CD4-positive, alpha-beta T cell (primary cell): ENCODE data around the gene ACAP1. TPM values are rescaled to one million over a fixed set of nuclear protein-coding genes. Genes with fewer than 3 reads are reported as not detected.
"Not testable (repeated sequence)": the region's sequence is repeated elsewhere in the genome, so short reads cannot be mapped to it uniquely, and the experiment has no call there.

Source experiments
- ATAC-seq: fragments of 200-7000 bp; cut with Tn5 transposase; one replicate; pipeline ENCODE4 v1.10.0; 2022; ENCODE audit warnings: mild to moderate bottlenecking; ENCODE audit not compliant: poor library complexity
- CTCF ChIA-PET: fragments of 350-600 bp; sonication (Branson Sonifier 250); formaldehyde crosslinking; loops from one replicate; lab custom pipeline; 2021; ENCODE audit warnings: antibody characterized with exemption, inconsistent platforms; lab: Charles Lee
- POLR2A ChIA-PET: fragments of 350-600 bp; sonication (Branson Sonifier 250); formaldehyde crosslinking; loops from one replicate; lab custom pipeline; 2021; ENCODE audit warnings: antibody characterized with exemption, inconsistent platforms; lab: Charles Lee
- DNase-seq, 14 experiments: peaks; one replicate each; pipeline ENCODE4 v3.0.0-alpha.2; 2013 to 2020; ENCODE audit warnings: mixed read lengths in 2 of 14
- H3K27ac ChIP-seq, 2 donors: one replicate each; pipeline versions ENCODE4 v1.5.1 to v1.7.0; 2013; ENCODE audit warnings: low read length in 2 of 2, low read depth in 1 of 2, mild to moderate bottlenecking in 1 of 2
- H3K27me3 ChIP-seq, 2 experiments: 1 replicate in 1 of 2; 2 replicates in 1 of 2; pipeline versions ENCODE4 v1.6.1 to v1.7.0; 2013; ENCODE audit warnings: low read length in 2 of 2, control low read depth in 1 of 2, mild to moderate bottlenecking in 1 of 2, moderate library complexity in 1 of 2; ENCODE audit not compliant: insufficient read depth in 2 of 2, control insufficient read depth in 1 of 2
- H3K36me3 ChIP-seq: one replicate; pipeline ENCODE4 v1.6.1; 2013; ENCODE audit warnings: low read length, control low read depth; ENCODE audit not compliant: insufficient read depth
- H3K4me1 ChIP-seq: one replicate; pipeline ENCODE4 v1.6.1; 2013; ENCODE audit warnings: low read length, control low read depth; ENCODE audit not compliant: insufficient read depth
- H3K4me3 ChIP-seq: one replicate; pipeline ENCODE4 v1.5.1; 2013; ENCODE audit warnings: mild to moderate bottlenecking, low read length, moderate library complexity
- H3K9me3 ChIP-seq, 2 experiments: 1 replicate in 1 of 2; 2 replicates in 1 of 2; pipeline versions ENCODE4 v1.6.1 to v1.7.0; 2013; ENCODE audit warnings: low read length in 2 of 2, mild to moderate bottlenecking in 2 of 2, control low read depth in 1 of 2, moderate library complexity in 1 of 2; ENCODE audit not compliant: control insufficient read depth in 1 of 2, insufficient read depth in 1 of 2
- H3K27ac Mint-ChIP-seq: one replicate; pipeline ENCODE4 v1.8.0; 2020; ENCODE audit warnings: mixed read lengths
- H3K27me3 Mint-ChIP-seq: one replicate; pipeline ENCODE4 v1.8.0; 2021; ENCODE audit warnings: mixed read lengths
- H3K36me3 Mint-ChIP-seq: one replicate; pipeline ENCODE4 v1.8.0; 2021; ENCODE audit warnings: low read depth, mixed read lengths
- H3K4me1 Mint-ChIP-seq: one replicate; pipeline ENCODE4 v1.8.0; 2021; ENCODE audit warnings: low read depth, mixed read lengths
- H3K4me3 Mint-ChIP-seq: one replicate; pipeline ENCODE4 v1.8.0; 2020; ENCODE audit warnings: mild to moderate bottlenecking, mixed read lengths
- H3K9me3 Mint-ChIP-seq: one replicate; pipeline ENCODE4 v1.8.0; 2020; ENCODE audit warnings: mixed read lengths
- intact Hi-C, 2 experiments: fragments of 100-400 bp; cut with DNase I in 1 of 2; cut with micrococcal nuclease in 1 of 2; formaldehyde crosslinking; loops; one replicate each; pipeline versions ENCODE4 v1.15.1 to v1.9.0; 2023 to 2025; cut with DNase I, micrococcal nuclease
- total RNA-seq, 174 experiments: library from RNA in 2 of 174; stranded (reverse) in 2 of 174; gene quantifications; one replicate each; pipeline ENCODE4 v1.2.3 and lab custom pipeline; 2021 to 2026
- TF ChIP-seq, protein P1 (sequence below): fragments of 200-600 bp; IDR thresholded peaks from one replicate; pipeline ENCODE4 v1.8.0; 2022; ENCODE audit warnings: antibody characterized with exemption, mild to moderate bottlenecking

Gene ACAP1
- total RNA-seq, 2 experiments from 2014 or later: 565 to 575 TPM

DNA sequence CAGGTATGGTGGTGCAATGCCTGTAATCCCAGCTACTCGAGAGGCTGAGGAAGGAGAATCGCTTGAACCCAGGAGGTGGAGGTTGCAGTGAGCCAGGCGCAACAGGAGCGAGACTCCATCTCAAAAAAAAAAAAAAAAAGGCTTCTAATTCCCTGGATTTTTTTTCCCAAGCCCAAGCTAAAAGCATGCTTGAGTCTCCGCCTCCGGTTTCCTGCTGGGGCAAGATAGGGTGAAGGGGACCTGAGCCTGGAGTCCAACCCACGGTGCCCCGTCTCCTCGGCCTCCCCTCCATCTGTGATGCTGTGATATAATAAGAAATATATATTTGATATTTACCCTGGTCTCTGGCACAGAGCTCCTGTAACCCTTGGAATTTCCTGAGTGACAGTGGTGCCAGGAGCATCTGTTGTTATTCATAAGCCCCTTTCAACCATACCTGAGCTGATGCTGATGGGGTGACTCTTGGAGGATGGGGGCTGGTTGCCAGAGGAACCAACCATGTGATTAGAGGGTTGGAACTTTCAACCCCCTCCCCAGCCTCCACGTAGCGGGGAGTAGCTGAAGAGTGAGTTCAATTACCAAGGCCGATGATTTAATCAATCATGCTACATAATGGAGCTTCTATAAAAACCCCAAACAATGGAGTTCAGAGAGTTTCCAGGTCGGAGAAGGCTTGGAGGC, 31.7 kb downstream of the ACAP1 start:
- intact Hi-C loops: no loop called here
- CTCF ChIA-PET: no interaction called here

DNA sequence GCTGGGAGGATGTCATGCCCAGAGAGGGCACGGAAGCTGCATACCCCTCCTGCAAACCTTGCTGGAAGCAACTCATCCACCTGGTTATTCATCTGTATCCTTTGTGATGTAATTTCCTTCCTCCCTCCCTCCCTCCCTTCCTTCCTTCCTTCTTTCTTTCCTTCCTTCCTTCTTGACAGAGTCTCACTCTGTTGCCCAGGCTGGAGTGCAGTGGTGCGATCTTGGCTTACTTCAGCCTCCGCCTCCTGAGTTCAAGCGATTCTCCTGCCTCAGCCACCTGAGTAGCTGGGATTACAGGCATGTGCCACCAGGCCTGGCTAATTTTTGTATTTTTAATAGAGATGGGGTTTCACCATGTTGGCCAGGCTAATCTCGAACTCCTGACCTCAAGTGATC, 32.3 kb downstream of the ACAP1 start:
- ATAC-seq, CTCF ChIA-PET, H3K27me3 ChIP-seq, H3K27ac ChIP-seq, DNase-seq, H3K36me3 Mint-ChIP-seq, H3K4me3 Mint-ChIP-seq, H3K4me3 ChIP-seq, H3K27me3 Mint-ChIP-seq, H3K9me3 Mint-ChIP-seq, H3K4me1 Mint-ChIP-seq, intact Hi-C loops, H3K9me3 ChIP-seq, H3K36me3 ChIP-seq, H3K27ac Mint-ChIP-seq, H3K4me1 ChIP-seq: not testable (repeated sequence)
- POLR2A ChIA-PET: interaction anchor here (1.3 to 1.4 kb wide), 2 partner anchors 14 to 35 kb away, joined by 4 to 5 read pairs; partner anchors contain the start of gene TMEM256

More for the DNA sequence above, 31.7 kb downstream of the ACAP1 start:
- DNase-seq (no peak), ATAC-seq (no peak)
- Mint-ChIP-seq H3K9me3 (no peaks in the 10 kb centered on the region), H3K4me1 (no peaks in the 10 kb centered on the region), H3K27ac (no peak overlapping the region), H3K4me3 (no peak overlapping the region), H3K27me3 (no peaks in the 10 kb centered on the region), H3K36me3 (no peaks in the 10 kb centered on the region)
- no peaks in the 10 kb centered on the region for H3K36me3 ChIP-seq
- H3K27ac ChIP-seq: no peak overlapping the region
- H3K27me3 ChIP-seq: no peaks in the 10 kb centered on the region
- TF ChIP-seq, protein P1, sequence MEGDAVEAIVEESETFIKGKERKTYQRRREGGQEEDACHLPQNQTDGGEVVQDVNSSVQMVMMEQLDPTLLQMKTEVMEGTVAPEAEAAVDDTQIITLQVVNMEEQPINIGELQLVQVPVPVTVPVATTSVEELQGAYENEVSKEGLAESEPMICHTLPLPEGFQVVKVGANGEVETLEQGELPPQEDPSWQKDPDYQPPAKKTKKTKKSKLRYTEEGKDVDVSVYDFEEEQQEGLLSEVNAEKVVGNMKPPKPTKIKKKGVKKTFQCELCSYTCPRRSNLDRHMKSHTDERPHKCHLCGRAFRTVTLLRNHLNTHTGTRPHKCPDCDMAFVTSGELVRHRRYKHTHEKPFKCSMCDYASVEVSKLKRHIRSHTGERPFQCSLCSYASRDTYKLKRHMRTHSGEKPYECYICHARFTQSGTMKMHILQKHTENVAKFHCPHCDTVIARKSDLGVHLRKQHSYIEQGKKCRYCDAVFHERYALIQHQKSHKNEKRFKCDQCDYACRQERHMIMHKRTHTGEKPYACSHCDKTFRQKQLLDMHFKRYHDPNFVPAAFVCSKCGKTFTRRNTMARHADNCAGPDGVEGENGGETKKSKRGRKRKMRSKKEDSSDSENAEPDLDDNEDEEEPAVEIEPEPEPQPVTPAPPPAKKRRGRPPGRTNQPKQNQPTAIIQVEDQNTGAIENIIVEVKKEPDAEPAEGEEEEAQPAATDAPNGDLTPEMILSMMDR: no peak
- POLR2A ChIA-PET: interaction anchor here (1.3 to 1.4 kb wide), 2 partner anchors 15 to 36 kb away, joined by 4 to 5 read pairs; partner anchors contain the start of gene TMEM256
- no peaks in the 10 kb centered on the region for H3K4me1 ChIP-seq
- H3K4me3 ChIP-seq: no peak overlapping the region
- H3K9me3 ChIP-seq: no peaks in the 10 kb centered on the region

DNA sequence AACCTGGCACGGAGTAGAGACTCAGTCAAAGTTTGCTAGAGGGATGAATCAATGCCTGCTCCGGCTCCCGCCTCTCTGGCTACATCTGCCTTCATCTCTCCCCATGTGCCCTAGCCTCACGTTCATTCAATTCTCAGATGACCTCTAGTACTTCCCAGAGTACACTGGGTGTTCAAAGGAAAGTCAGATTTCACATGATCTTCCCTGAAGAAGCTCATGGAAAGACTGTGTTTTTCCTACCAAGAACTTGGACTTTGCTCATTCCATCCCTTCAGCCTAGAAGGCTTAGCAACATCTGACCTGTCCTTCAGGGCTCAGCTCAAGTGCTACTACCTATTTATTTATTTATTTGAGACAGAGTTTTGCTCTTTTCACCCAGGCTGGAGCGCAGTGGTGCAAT, 33.5 kb downstream of the ACAP1 start:
- POLR2A ChIA-PET: no interaction called here
- TF ChIP-seq, protein P1: no peak
- intact Hi-C loops: no loop called here
- Mint-ChIP-seq H3K4me1 (no peaks in the 10 kb centered on the region), H3K36me3 (no peaks in the 10 kb centered on the region), H3K4me3 (no peak overlapping the region), H3K27me3 (no peaks in the 10 kb centered on the region), H3K27ac (no peak overlapping the region), H3K9me3 (no peaks in the 10 kb centered on the region)
- H3K4me1 ChIP-seq: no peaks in the 10 kb centered on the region
- DNase-seq: no peak
- no peak for ATAC-seq
- no peaks in the 10 kb centered on the region for H3K36me3 ChIP-seq
- H3K9me3 ChIP-seq: no peaks in the 10 kb centered on the region
- no peak overlapping the region for H3K27ac ChIP-seq
- CTCF ChIA-PET: interaction anchor here (1.0 to 1.9 kb wide), 2 partner anchors 14 to 74 kb away, joined by 3 to 5 read pairs; no protein-coding TSS in a partner anchor
- H3K4me3 ChIP-seq: no peak overlapping the region
- no peaks in the 10 kb centered on the region for H3K27me3 ChIP-seq
